ENCODE data around the gene SNORC. TPM values are rescaled to one million over a fixed set of nuclear protein-coding genes. Genes with fewer than 3 reads are reported as not detected.
A peak's percentile ranks its signal among the peaks of the same experiment; 100 is the strongest.

SNORC gene
- total and polyA plus RNA-seq, 7 donors: under 0.01 to 13.2 (median 1.9) TPM

GRCh38 chr2:232869138-232870017, 686 bp upstream of the SNORC start:
- no peak overlapping the region for H3K27ac ChIP-seq
- intact Hi-C loops (cut with DNase I): no loop called here
- WGBS, 2 donors: 76 to 81% methylated on average over 15 of the region's 15 CpGs
- H3K4me1 ChIP-seq: no peaks in the 10 kb centered on the region
- no peak overlapping the region for H3K4me3 ChIP-seq
- H3K9me3 ChIP-seq: no peaks in the 10 kb centered on the region
- TF ChIP-seq CTCF (IDR thresholded peaks at IDR 0.05): no peak
- H3K27me3 ChIP-seq: no peaks in the 10 kb centered on the region
- peak; percentile 40 for DNase-seq
- H3K36me3 ChIP-seq: no peaks in the 10 kb centered on the region

- no peak for TF ChIP-seq CTCF (IDR thresholded peaks at IDR 0.05)
- TF ChIP-seq POLR2AphosphoS5 (IDR thresholded peaks at IDR 0.05): no peak
- TF ChIP-seq POLR2A (IDR thresholded peaks at IDR 0.05): no peak
- no peak for TF ChIP-seq EP300 (IDR thresholded peaks at IDR 0.05)
- Histone ChIP-seq H3K36me3 (no peaks in the 10 kb centered on the region), H3K4me1 (peaks cover 0 to 6% (median 5%) of the 10 kb centered on the region in 4 donors), H3K27ac (no peak overlapping the region), H3K9me3 (no peaks in the 10 kb centered on the region), H3K27me3 (peaks cover 4 to 11% (median 11%) of the 10 kb centered on the region in 3 donors), H3K4me3 (no peak overlapping the region)
- intact Hi-C loops (cut with DNase I): no loop called here
- peak; percentile 43 for DNase-seq
- 85 to 88% methylated on average over 17 of the region's 17 CpGs for WGBS, 2 donors
These were observed 805 bp downstream of the SNORC start for GRCh38 chr2:232870766-232871371.

- no peaks in the 10 kb centered on the region for H3K36me3 ChIP-seq
- H3K27ac ChIP-seq: no peak overlapping the region
- H3K9me3 ChIP-seq: no peaks in the 10 kb centered on the region
- intact Hi-C loops (cut with DNase I): no loop called here
- WGBS, 2 donors: 77 to 81% methylated on average over 15 of the region's 15 CpGs
- H3K4me1 ChIP-seq: peaks cover 0 to 11% (median 10%) of the 10 kb centered on the region in 4 donors
- no peak for TF ChIP-seq CTCF (IDR thresholded peaks at IDR 0.05)
- H3K4me3 ChIP-seq: no peak overlapping the region
- peak; percentile 48 for DNase-seq
- peaks cover 10 to 16% (median 16%) of the 10 kb centered on the region in 3 donors for H3K27me3 ChIP-seq
These were observed 1.4 kb downstream of the SNORC start for GRCh38 chr2:232871418-232871834.

GRCh38 chr2:232871835-232872736, 2.0 kb downstream of the SNORC start:
- Histone ChIP-seq H3K4me3 (no peak overlapping the region), H3K27ac (no peak overlapping the region), H3K9me3 (no peaks in the 10 kb centered on the region), H3K36me3 (no peaks in the 10 kb centered on the region), H3K4me1 (peaks cover 0 to 18% (median 16%) of the 10 kb centered on the region in 4 donors), H3K27me3 (peaks cover 16 to 23% (median 23%) of the 10 kb centered on the region in 3 donors)
- 89 to 92% methylated on average over 22 of the region's 22 CpGs for WGBS, 2 donors
- intact Hi-C loops (cut with DNase I): no loop called here
- peak; percentile 81 for DNase-seq
- TF ChIP-seq CTCF (IDR thresholded peaks at IDR 0.05): no peak
- TF ChIP-seq EP300 (IDR thresholded peaks at IDR 0.05): no peak
- TF ChIP-seq POLR2A (IDR thresholded peaks at IDR 0.05): no peak
- TF ChIP-seq POLR2AphosphoS5 (IDR thresholded peaks at IDR 0.05): peak in 1 of 4 donors; percentile 8
